H7 (cell line): ENCODE measurements around the gene ANKS1B. TPM values are rescaled to one million over a fixed set of nuclear protein-coding genes. Genes with fewer than 3 reads are reported as not detected.
A peak's percentile ranks its signal among the peaks of the same experiment; 100 is the strongest.
"Not testable (repeated sequence)": the region's sequence is repeated elsewhere in the genome, so short reads cannot be mapped to it uniquely, and the experiment has no call there.

Source experiments
- DNase-seq: peaks from one replicate; pipeline ENCODE4 v3.0.0; 2012
- H3K27me3 ChIP-seq: 2 replicates; pipeline ENCODE4 v1.6.0; 2011; ENCODE audit warnings: mild to moderate bottlenecking, low read length; ENCODE audit not compliant: control insufficient read depth, insufficient read depth
- H3K36me3 ChIP-seq: replicated peaks from 2 replicates; pipeline ENCODE4 v1.5.1; 2011; ENCODE audit warnings: low read length; ENCODE audit not compliant: control insufficient read depth, insufficient read depth
- H3K4me3 ChIP-seq: 2 replicates; pipeline ENCODE4 v1.5.1; 2011; ENCODE audit warnings: low read depth, mild to moderate bottlenecking, control low read depth, low read length, moderate library complexity; ENCODE audit not compliant: insufficient read depth
- total RNA-seq: library from RNA; depleted of rRNA; stranded (reverse); fragments of >200 nt; shearing (Covaris generic); gene quantifications from 2 replicates; pipeline ENCODE4 v1.2.3, GENCODE V29; 2014

ANKS1B gene
- total RNA-seq, 1 experiment from 2014 or later: 3.5 TPM

DNA sequence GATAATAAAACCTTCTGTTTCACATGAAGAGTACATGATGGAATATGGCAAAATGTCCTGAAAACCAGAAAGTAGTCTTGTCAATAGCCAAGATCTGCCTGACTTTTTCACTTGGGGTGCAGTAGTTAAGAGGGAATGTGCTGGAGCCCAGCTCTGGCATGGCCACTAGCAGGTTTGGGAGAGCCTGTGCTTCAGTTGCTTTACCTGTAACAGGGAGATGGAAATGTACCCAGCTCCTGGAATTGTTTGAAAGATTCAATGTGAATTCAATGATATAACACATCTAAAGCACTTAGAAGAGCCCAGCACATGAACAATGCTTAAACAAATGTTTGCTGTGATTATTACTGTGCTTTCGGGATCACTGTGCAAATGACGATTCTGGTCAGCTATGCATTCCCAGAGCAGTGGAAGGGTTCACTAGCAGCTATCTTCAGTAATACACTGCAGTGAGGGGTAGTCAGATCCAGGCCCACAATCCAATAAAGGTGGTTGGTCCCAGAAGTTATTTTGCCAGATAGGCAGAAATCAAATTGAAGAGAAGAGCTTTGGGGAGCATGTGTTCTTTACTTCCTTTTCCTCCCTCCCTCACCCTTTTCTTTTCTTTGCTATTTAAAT lies 1114.7 kb downstream of the ANKS1B start:
- no peak overlapping the region for H3K4me3 ChIP-seq
- no peaks in the 10 kb centered on the region for H3K27me3 ChIP-seq
- no peaks in the 10 kb centered on the region for H3K36me3 ChIP-seq
- no peak for DNase-seq

DNA sequence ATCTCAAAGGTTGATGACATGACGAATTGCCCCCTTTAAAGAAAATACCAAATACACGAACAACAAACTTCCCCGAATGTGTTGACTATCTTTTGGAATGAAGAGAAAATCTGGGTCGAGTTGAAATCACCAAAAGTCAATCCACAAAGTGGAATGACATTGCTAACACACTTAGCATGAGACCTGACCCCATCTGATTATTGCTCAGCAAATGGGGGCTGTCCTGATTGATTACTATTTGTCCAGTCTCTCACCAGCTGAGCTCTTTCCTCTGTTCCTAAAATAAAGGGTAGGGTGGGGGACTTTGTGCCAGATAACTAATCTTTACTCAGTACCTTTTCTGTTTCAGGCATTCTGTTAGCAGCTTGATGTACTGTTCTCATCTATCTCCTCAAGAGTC lies 1116.2 kb downstream of the ANKS1B start:
- Histone ChIP-seq H3K4me3 (no peak overlapping the region), H3K36me3 (no peaks in the 10 kb centered on the region), H3K27me3 (no peaks in the 10 kb centered on the region)
- no peak for DNase-seq

DNA sequence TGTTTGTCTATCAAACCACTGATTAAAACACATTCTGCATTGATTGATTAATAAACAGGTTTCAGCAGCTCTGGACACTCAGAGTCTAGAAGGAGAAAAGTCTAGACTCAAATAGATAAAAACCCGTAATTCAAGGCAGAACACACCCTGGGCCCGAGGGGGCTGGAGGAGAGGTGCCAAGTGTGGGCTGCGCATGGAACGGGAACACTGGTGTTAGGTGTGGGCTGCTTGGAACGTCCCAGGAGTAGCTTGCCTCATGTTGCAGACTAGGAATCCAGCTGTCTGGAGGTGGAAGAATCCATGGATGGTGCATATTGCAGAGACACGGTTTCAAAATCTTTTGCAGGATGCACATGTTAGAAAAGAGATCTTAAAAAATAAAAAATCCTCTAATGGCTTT lies 1116.7 kb downstream of the ANKS1B start:
- Histone ChIP-seq H3K4me3 (no peak overlapping the region), H3K27me3 (no peaks in the 10 kb centered on the region), H3K36me3 (no peaks in the 10 kb centered on the region)
- DNase-seq: no peak

DNA sequence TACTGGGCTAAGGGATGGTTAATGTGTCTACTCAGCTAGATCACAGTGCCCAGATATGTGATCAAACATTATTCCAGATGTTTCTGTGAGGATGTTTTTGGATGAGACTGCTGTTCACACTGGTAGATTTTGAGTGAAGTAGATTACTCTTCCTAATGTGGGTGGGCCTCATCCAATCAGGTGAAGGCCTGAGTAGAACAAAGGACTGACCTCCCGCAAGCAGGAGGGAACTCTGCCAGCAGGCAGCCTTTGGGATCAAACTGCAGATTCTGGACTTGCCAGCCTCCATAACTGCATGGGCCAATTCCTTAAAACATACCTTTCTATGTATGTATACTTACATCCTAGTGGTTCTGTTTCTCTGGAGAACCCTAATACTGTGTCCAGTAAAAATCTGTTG lies 1120.4 kb downstream of the ANKS1B start:
- H3K36me3 ChIP-seq: no peaks in the 10 kb centered on the region
- H3K4me3 ChIP-seq: no peak overlapping the region
- H3K27me3 ChIP-seq: no peaks in the 10 kb centered on the region
- DNase-seq: no peak

DNA sequence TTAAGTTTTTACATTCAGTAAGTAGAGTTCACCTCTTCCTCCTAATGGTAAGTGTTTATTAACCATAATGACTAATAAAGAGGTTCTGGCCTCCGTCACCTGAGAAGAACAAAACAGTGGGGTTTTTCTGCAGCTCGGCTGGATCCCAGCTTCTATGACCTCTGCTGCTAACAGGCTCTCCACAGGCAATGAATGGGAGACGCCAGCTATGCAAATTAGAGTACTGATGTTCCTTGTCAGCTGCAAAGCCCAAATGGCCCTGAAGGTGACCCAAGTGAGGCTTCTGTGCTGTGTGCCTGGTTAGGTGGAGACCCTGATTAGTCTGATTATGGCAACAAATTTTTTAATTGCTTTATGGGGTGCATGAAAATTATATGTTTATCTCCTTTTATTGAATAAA lies 1121.6 kb downstream of the ANKS1B start:
- no peaks in the 10 kb centered on the region for H3K36me3 ChIP-seq
- H3K4me3 ChIP-seq: no peak overlapping the region
- peak; percentile 39 for DNase-seq
- H3K27me3 ChIP-seq: no peaks in the 10 kb centered on the region

DNA sequence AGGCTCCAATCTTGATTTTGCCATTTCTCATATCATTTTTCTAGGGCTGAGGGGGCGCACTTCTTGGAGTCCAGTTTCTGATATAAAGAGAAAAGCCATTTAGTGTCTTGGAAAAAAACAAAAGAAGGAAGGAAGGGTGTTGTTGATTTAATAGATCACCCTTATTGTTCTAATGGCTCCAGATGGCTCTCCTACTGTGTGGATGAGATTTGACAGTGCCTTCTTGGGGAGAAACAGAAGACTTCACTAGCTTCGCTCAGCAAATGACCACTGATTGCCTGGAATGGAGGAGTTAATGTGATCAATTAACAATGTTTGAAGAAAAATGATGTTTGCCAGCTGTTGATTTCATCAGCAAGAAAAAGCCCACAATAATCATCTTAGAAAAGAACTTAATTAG lies 1123.5 kb downstream of the ANKS1B start:
- no peak overlapping the region for H3K4me3 ChIP-seq
- DNase-seq: no peak
- H3K36me3 ChIP-seq: no peaks in the 10 kb centered on the region

DNA sequence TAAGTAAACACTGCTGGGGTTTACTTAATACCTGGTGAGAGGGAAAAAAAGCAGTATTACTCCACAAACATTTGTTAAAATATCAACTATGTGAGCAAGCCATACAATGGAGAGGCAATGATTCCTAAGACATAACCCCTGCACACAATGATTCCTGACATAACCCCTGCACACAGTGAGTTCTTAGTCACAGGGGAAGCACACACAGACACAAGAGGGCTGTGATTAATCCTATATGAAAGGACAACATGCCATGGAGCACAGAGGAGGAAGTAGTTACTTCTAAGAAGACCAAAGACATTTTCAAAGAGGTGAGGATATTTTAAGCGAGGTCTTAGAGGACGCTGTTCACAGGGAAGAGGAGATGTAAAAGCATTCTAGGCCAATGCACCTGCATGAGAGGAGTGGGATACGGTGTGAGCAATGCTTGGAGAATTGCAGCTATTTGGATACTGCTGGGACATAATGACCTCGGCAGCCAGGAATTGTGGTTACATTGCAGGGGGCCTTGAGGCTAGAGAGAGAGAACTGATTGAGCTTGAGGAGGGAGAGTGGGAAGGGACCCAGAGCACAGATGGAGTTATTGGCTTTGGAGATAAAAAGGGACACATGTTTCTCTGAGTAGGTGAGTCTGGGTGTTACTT lies 1127.7 kb downstream of the ANKS1B start:
- Histone ChIP-seq H3K27me3 (no peaks in the 10 kb centered on the region), H3K4me3 (no peak overlapping the region), H3K36me3 (no peaks in the 10 kb centered on the region)
- DNase-seq: peak; percentile 62

More for the DNA sequence above, 1123.5 kb downstream of the ANKS1B start:
- no peaks in the 10 kb centered on the region for H3K27me3 ChIP-seq

DNA sequence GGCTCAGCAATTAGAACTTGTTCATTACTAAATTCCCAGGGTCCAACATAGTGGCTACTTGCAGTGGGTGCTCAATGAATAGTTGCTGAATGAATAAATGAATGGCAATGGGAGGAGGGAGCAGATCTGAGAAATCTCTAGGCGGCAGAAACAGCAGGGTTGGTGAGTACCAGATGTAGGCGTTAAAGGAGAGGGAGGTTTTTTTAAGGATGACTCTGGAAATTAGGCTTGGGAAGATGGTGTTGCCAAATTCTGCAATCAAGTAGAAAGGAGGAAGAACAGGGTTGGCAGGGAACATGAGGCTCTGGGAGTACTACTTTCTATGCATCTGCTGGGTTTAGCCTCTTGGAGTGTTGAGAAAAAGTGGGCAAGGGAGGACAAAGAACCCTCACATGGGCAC lies 1132.6 kb downstream of the ANKS1B start:
- no peak for DNase-seq
- H3K4me3 ChIP-seq: no peak overlapping the region
- H3K36me3 ChIP-seq: no peaks in the 10 kb centered on the region
- no peaks in the 10 kb centered on the region for H3K27me3 ChIP-seq

DNA sequence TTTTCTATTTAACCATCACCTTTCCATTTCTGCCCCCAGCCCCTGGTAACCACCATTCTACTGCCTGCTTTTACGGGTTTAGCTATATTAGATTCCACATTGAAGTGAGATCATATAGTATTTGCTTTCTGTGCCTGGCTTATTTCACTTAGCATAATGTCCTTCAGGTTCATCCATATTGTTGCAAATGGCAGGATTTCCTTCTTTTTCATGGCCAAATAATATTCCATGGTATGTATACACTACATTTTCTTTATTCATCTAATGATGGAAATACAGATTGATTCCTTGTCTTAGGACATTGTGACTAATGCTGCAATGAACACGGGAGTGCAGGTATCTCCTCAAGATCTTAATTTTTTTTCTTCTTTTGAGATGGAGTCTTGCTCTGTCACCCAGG lies 1137.5 kb downstream of the ANKS1B start:
- Histone ChIP-seq H3K4me3 (no peak overlapping the region), H3K27me3 (no peaks in the 10 kb centered on the region), H3K36me3 (no peaks in the 10 kb centered on the region)
- DNase-seq: no peak

DNA sequence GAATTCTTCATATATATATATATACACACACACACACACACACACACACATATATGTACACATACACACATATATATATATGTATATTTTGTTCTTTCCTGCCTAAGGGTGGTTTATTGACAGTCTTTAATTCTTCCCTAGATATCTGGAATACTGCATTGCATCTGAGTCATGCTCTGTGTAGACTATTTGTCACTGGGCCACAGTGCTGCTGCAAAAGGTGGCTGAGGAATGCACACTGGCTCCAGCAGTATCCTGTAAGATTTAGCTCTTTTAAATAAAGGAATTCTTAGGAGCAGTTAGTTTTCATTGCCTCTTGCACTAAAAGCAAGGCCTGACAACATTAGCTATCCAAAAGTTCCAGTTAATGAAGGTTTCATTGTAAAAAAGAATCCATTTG lies 1138.8 kb downstream of the ANKS1B start:
- H3K27me3 ChIP-seq: no peaks in the 10 kb centered on the region
- no peak for DNase-seq
- H3K4me3 ChIP-seq: no peak overlapping the region
- H3K36me3 ChIP-seq: no peaks in the 10 kb centered on the region

DNA sequence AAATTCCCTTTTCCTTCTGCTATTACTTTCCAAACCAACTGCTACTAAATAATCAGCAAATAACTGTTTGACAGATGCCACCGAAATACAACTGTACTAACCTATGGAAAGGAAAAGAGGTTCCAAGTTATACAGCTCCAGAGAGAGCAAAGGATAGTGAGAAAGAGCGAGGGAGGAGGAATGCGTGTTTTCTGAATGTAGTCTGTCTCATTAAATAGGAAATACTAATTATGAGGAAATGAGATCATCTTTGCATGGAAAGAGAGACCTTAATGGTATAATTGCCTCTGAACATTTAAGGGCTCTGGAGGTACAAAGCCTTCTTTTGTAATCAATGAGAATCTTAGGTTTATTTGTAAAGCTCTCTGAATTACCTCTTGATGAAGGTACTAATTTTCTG lies 1144.4 kb downstream of the ANKS1B start:
- Histone ChIP-seq H3K27me3 (no peaks in the 10 kb centered on the region), H3K36me3 (no peaks in the 10 kb centered on the region), H3K4me3 (no peak overlapping the region)
- DNase-seq: no peak

DNA sequence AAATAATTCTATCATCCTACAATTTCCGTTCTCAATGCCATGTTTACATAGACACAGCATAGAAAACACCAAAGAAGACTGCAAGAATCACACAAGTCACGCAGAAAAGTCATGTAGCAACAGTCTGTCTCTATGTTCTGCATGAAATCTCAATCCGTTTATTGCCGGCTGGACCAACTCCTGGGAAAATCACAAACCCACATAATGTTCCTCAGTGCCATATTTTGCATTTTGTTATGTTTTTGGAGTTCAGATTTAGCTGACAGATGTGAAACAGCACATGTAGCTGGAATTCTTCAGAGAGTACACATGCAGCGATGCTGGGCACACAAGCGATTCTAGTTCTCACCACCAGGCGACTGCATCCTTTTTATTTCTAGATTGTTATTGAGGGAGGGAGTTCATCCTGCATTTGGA lies 1146.5 kb downstream of the ANKS1B start:
- no peak for DNase-seq
- no peaks in the 10 kb centered on the region for H3K27me3 ChIP-seq
- H3K36me3 ChIP-seq: no peaks in the 10 kb centered on the region

DNA sequence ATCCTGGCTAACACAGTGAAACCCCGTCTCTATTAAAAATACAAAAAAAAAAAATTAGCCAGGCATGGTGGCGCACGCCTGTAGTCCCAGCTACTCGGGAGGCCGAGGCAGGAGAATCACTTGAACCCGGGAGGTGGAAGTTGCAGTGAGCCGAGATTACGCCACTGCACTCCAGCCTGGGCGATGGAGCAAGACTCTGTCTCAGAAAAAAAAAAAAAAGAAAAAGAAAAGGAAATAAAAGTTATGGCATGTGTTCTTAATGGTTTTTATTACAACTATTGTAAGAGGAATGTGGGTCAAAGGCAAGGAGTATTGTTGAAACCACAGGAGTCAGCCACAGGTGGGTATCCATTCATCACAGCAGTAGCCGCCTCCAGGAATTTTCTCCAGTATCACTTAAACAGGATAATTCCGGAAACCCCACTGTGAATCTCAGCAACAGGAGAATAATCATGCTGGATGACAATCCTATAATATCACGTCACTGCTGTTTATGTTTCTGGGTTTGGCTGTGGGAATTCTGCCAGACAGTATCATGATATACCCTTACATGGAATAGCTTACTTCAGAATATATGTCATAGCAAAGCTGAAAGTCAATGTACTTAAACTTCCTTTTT lies 1147.5 kb downstream of the ANKS1B start:
- not testable (repeated sequence) for H3K36me3 ChIP-seq, H3K4me3 ChIP-seq, H3K27me3 ChIP-seq
- DNase-seq: peak; percentile 31

More for the DNA sequence above, 1146.5 kb downstream of the ANKS1B start:
- H3K4me3 ChIP-seq: no peak overlapping the region

DNA sequence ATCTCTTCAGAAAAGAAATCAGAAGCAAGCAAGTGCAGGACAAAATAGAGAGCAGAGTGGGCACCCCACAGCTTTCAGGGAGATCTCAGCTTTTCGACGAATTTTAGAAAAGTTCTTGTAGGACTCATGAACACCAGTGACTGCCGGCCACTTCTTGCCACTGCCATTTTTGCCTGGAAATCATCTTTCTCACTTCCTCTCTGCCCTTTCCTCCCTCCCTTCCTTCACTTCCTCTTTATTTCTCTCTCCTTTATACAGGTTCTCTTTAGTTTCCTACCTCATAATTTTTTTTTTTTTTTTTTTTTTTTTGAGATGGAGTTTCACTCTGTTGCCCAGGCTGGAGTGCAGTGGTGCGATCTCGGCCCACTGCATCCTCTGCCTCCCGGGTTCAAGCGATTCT lies 1154.1 kb downstream of the ANKS1B start:
- Histone ChIP-seq H3K36me3 (no peaks in the 10 kb centered on the region), H3K4me3 (no peak overlapping the region), H3K27me3 (no peaks in the 10 kb centered on the region)
- no peak for DNase-seq

DNA sequence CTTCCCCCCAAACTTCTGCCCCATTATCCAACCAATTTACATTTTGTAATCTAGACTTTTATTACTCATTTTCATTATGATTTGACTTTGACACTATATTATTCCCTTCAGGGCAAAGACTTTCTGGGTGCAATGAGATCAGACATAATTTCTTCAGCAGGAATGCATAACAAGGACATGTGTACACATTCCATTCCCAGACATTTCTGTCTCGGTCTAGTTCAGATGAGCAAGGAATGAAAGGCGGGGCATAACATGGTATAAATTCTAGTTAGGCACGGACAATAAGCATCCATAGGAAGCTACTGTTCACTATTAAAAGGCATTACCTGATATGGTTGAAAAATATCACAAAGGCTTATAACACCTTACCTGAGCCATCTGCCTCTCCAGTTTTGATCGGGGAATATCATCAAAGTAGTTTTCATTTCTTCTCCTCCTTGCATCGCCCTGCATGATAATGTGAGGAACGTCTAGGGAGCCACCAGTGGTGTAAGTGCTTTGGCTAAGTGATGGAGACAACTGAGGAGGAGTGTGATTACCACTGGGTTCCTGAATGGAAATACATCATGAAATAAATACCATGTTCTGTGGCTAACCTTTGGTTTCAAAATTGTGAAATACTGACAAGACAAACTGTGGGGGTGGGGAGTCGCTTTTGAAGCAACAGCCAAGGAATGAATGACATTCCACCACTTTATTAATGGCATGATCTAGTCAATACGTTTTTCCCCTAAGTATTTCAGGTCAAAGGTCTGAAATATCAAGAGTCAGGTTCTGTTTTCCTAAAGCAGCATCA lies 1155.7 kb downstream of the ANKS1B start:
- Histone ChIP-seq H3K27me3 (no peaks in the 10 kb centered on the region), H3K36me3 (no peaks in the 10 kb centered on the region), H3K4me3 (no peak overlapping the region)
- DNase-seq: no peak
